Caco-2 (cell line): Measurements from ENCODE around the gene SHROOM1. TPM values are rescaled to one million over a fixed set of nuclear protein-coding genes. Genes with fewer than 3 reads are reported as not detected.

Source experiments
- BruUV-seq: library from RNA; stranded (reverse); fragments of 400-500 nt; replicated peaks from 2 replicates; lab custom pipeline; 2021; lab: Mats Ljungman, UMichigan
- CTCF ChIA-PET: fragments of 300-600 bp; sonication (Branson Sonifier 250); formaldehyde crosslinking; loops from one replicate; lab custom pipeline; 2022; ENCODE audit warnings: antibody characterized with exemption; lab: Charles Lee
- POLR2A ChIA-PET: fragments of 300-600 bp; sonication (Branson Sonifier 250); formaldehyde crosslinking; loops from one replicate; lab custom pipeline; 2022; ENCODE audit warnings: antibody characterized with exemption; lab: Charles Lee
- DNase-seq, 2 experiments: peaks; one replicate each; pipeline versions ENCODE4 v3.0.0 to v3.0.0-alpha.2; 2020 to 2022
- H3K27me3 ChIP-seq: replicated peaks from 2 replicates; pipeline ENCODE4 v1.6.0; 2011; ENCODE audit warnings: low read length; ENCODE audit not compliant: control insufficient read depth, insufficient read depth
- H3K36me3 ChIP-seq: 2 replicates; pipeline ENCODE4 v1.5.1; 2011; ENCODE audit warnings: low read length; ENCODE audit not compliant: control insufficient read depth, insufficient read depth
- H3K4me1 ChIP-seq: fragments of 250-450 bp; sonication (Bioruptor Pico); 2 replicates; pipeline ENCODE4 v1.5.1; 2020; ENCODE audit warnings: mild to moderate bottlenecking
- H3K4me3 ChIP-seq: 2 replicates; pipeline ENCODE4 v1.5.1; 2011; ENCODE audit warnings: low read depth, mild to moderate bottlenecking, control low read depth, low read length
- H3K9me3 ChIP-seq: fragments of 250-450 bp; sonication (Bioruptor Pico); 2 replicates; pipeline ENCODE4 v1.5.1; 2020; ENCODE audit warnings: mild to moderate bottlenecking, moderate library complexity
- H3K27ac Mint-ChIP-seq: one replicate; pipeline ENCODE4 v1.8.0; 2022; ENCODE audit warnings: mixed read lengths; ENCODE audit not compliant: unreplicated experiment
- H3K27me3 Mint-ChIP-seq: one replicate; pipeline ENCODE4 v1.8.0; 2022; ENCODE audit warnings: mixed read lengths; ENCODE audit not compliant: insufficient read depth, unreplicated experiment
- H3K36me3 Mint-ChIP-seq: one replicate; pipeline ENCODE4 v1.8.0; 2022; ENCODE audit warnings: mild to moderate bottlenecking, mixed read lengths; ENCODE audit not compliant: insufficient read depth, unreplicated experiment
- H3K4me1 Mint-ChIP-seq: one replicate; pipeline ENCODE4 v1.8.0; 2022; ENCODE audit warnings: low read depth, mixed read lengths; ENCODE audit not compliant: unreplicated experiment
- H3K4me3 Mint-ChIP-seq: one replicate; pipeline ENCODE4 v1.8.0; 2022; ENCODE audit warnings: mild to moderate bottlenecking, moderate library complexity, mixed read lengths; ENCODE audit not compliant: unreplicated experiment
- H3K9me3 Mint-ChIP-seq: one replicate; pipeline ENCODE4 v1.8.0; 2022; ENCODE audit warnings: mixed read lengths; ENCODE audit not compliant: unreplicated experiment
- CTCF ChIP-seq, 2 experiments: fragments of 200-600 bp in 1 of 2; IDR thresholded peaks; 1 replicate in 1 of 2; 2 replicates in 1 of 2; pipeline versions ENCODE4 v1.5.1 to v1.8.0; 2011 to 2022; ENCODE audit warnings: antibody characterized with exemption in 1 of 2, control low read depth in 1 of 2, inconsistent platforms in 1 of 2, low read depth in 1 of 2, low read length in 1 of 2, mild to moderate bottlenecking in 1 of 2, moderate library complexity in 1 of 2; ENCODE audit not compliant: insufficient read depth in 1 of 2, severe bottlenecking in 1 of 2, unreplicated experiment in 1 of 2
- intact Hi-C: fragments of 100-400 bp; cut with micrococcal nuclease; formaldehyde crosslinking; loops from one replicate; pipeline ENCODE4 v1.10.0; 2022; ENCODE audit not compliant: unreplicated experiment
- total RNA-seq: library from RNA; stranded (reverse); gene quantifications from 2 replicates; pipeline ENCODE4 v1.2.3, GENCODE V29; 2022

The SHROOM1 gene
- total RNA-seq, 1 experiment from 2014 or later, result 17.4 TPM

- Mint-ChIP-seq H3K4me3 (peak overlapping the region; percentile 28), H3K27ac (no peak overlapping the region), H3K4me1 (peaks cover 6% of the 10 kb centered on the region), H3K27me3 (no peaks in the 10 kb centered on the region), H3K9me3 (no peaks in the 10 kb centered on the region), H3K36me3 (no peaks in the 10 kb centered on the region)
- CTCF ChIA-PET, result interaction anchor here (7.5 kb wide), 1 partner anchor 60 kb away, joined by 141 read pairs; no protein-coding TSS in a partner anchor
- H3K4me1 ChIP-seq, result peaks cover 6% of the 10 kb centered on the region
- intact Hi-C loops, result loop anchor here (10.0 kb wide), 1 partner anchor 431 kb away; no protein-coding TSS in a partner anchor
- H3K4me3 ChIP-seq, result no peak overlapping the region
- H3K27me3 ChIP-seq, result no peaks in the 10 kb centered on the region
- no peaks in the 10 kb centered on the region for H3K36me3 ChIP-seq
- DNase-seq, result no peak
- TF ChIP-seq CTCF (IDR thresholded peaks at IDR 0.05; ENCODE audit: insufficient read depth in 1 of 2, low read depth in 1 of 2, low read length in 1 of 2, severe bottlenecking in 1 of 2, unreplicated experiment in 1 of 2), result no peak
- POLR2A ChIA-PET, result interaction anchor here (1.1 kb wide), 1 partner anchor 8 kb away, joined by 3 read pairs; no protein-coding TSS in a partner anchor
- no TSS peak for BruUV-seq
- no peaks in the 10 kb centered on the region for H3K9me3 ChIP-seq
These were observed 15.0 kb downstream of the SHROOM1 start for GRCh38 chr5:132815454-132815853.

DNA sequence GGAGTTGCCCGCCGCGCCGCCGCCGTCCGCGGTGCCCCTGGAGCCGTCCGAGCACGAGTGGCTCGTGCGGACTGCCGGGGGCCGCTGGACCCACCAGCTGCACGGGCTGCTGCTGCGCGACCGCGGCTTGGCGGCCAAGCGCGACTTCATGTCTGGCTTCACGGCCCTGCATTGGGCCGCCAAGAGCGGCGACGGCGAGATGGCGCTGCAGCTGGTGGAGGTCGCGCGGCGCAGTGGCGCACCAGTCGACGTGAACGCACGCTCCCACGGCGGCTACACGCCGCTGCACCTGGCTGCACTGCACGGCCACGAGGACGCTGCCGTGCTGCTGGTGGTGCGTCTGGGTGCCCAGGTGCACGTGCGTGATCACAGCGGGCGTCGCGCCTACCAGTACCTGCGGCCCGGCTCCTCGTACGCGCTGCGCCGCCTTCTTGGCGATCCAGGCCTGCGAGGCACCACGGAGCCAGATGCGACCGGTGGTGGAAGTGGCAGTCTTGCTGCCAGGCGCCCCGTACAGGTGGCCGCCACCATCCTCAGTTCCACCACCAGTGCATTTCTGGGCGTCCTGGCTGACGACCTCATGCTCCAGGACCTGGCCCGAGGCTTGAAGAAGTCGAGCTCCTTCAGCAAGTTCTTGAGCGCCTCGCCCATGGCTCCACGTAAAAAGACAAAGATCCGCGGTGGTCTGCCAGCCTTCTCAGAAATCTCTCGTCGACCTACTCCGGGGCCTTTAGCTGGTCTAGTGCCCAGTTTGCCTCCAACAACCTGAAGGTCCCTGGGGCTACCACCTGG lies 15.7 kb downstream of the SHROOM1 start:
- H3K4me1 Mint-ChIP-seq, result peaks cover 6% of the 10 kb centered on the region
- TF ChIP-seq CTCF (IDR thresholded peaks at IDR 0.05; ENCODE audit: insufficient read depth in 1 of 2, low read depth in 1 of 2, low read length in 1 of 2, severe bottlenecking in 1 of 2, unreplicated experiment in 1 of 2), result no peak
- H3K36me3 ChIP-seq, result no peaks in the 10 kb centered on the region
- H3K9me3 Mint-ChIP-seq, result no peaks in the 10 kb centered on the region
- BruUV-seq, result no TSS peak
- no peaks in the 10 kb centered on the region for H3K9me3 ChIP-seq
- intact Hi-C loops, result loop anchor here (10.0 kb wide), 1 partner anchor 430 kb away; no protein-coding TSS in a partner anchor
- no peak for DNase-seq
- POLR2A ChIA-PET, result interaction anchor here (1.1 kb wide), 1 partner anchor 7 kb away, joined by 3 read pairs; no protein-coding TSS in a partner anchor
- CTCF ChIA-PET, result interaction anchor here (7.5 kb wide), 1 partner anchor 60 kb away, joined by 141 read pairs; no protein-coding TSS in a partner anchor
- H3K27me3 Mint-ChIP-seq, result no peaks in the 10 kb centered on the region
- peak overlapping the region; percentile 28 for H3K4me3 Mint-ChIP-seq
- H3K27me3 ChIP-seq, result no peaks in the 10 kb centered on the region
- H3K27ac Mint-ChIP-seq, result no peak overlapping the region
- peaks cover 6% of the 10 kb centered on the region for H3K4me1 ChIP-seq
- no peak overlapping the region for H3K4me3 ChIP-seq
- H3K36me3 Mint-ChIP-seq, result no peaks in the 10 kb centered on the region

DNA sequence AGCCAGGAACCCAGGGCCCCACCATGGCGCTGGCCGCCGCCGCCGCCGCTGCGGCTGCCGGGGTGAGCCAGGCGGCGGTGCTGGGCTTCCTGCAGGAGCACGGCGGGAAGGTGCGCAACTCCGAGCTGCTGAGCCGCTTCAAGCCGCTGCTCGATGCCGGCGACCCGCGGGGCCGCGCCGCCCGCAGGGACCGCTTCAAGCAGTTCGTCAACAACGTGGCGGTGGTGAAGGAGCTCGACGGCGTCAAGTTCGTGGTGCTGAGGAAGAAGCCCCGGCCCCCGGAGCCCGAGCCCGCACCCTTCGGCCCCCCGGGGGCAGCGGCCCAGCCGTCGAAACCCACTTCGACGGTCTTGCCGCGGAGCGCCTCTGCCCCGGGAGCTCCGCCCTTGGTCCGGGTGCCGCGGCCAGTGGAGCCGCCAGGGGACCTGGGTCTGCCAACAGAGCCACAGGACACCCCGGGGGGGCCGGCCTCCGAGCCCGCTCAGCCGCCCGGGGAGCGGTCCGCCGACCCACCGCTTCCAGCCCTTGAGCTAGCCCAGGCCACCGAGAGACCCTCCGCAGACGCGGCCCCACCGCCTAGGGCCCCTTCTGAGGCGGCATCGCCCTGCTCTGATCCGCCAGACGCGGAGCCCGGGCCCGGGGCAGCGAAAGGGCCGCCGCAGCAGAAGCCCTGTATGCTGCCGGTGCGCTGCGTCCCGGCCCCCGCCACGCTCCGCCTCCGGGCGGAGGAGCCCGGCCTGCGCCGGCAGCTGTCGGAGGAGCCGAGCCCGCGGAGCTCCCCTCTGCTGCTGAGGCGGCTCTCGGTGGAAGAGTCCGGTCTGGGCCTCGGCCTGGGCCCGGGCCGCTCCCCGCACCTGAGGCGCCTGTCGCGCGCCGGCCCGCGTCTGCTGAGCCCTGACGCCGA lies 16.6 kb downstream of the SHROOM1 start:
- Histone ChIP-seq H3K4me3 (peak overlapping the region; percentile 44), H3K36me3 (no peaks in the 10 kb centered on the region), H3K27me3 (no peaks in the 10 kb centered on the region), H3K4me1 (peaks cover 6% of the 10 kb centered on the region), H3K9me3 (no peaks in the 10 kb centered on the region)
- TF ChIP-seq CTCF (IDR thresholded peaks at IDR 0.05; ENCODE audit: insufficient read depth in 1 of 2, low read depth in 1 of 2, low read length in 1 of 2, severe bottlenecking in 1 of 2, unreplicated experiment in 1 of 2), result no peak
- no peaks in the 10 kb centered on the region for H3K36me3 Mint-ChIP-seq
- peak overlapping the region; percentile 76 for H3K4me3 Mint-ChIP-seq
- ChIA-PET CTCF (interaction anchor here (1.0 kb wide), 1 partner anchor 59 kb away, joined by 5 read pairs; no protein-coding TSS in a partner anchor), POLR2A (interaction anchor here (0.6 kb wide), 1 partner anchor 174 kb away, joined by 3 read pairs; no protein-coding TSS in a partner anchor)
- no peaks in the 10 kb centered on the region for H3K27me3 Mint-ChIP-seq
- intact Hi-C loops, result loop anchor here (10.0 kb wide), 1 partner anchor 429 kb away; no protein-coding TSS in a partner anchor
- no peaks in the 10 kb centered on the region for H3K9me3 Mint-ChIP-seq
- BruUV-seq, result no TSS peak
- DNase-seq, result peak in 1 of 2 experiments; percentile 59
- peaks cover 6% of the 10 kb centered on the region for H3K4me1 Mint-ChIP-seq
- no peak overlapping the region for H3K27ac Mint-ChIP-seq
